ENCODE data around the gene MRPL41. TPM values are rescaled to one million over a fixed set of nuclear protein-coding genes. Genes with fewer than 3 reads are reported as not detected.
"Not testable (repeated sequence)": the region's sequence is repeated elsewhere in the genome, so short reads cannot be mapped to it uniquely, and the experiment has no call there.

Gene MRPL41
- polyA plus RNA-seq, 3 donors, result 10.6 to 16.4 (median 14.7) TPM

DNA sequence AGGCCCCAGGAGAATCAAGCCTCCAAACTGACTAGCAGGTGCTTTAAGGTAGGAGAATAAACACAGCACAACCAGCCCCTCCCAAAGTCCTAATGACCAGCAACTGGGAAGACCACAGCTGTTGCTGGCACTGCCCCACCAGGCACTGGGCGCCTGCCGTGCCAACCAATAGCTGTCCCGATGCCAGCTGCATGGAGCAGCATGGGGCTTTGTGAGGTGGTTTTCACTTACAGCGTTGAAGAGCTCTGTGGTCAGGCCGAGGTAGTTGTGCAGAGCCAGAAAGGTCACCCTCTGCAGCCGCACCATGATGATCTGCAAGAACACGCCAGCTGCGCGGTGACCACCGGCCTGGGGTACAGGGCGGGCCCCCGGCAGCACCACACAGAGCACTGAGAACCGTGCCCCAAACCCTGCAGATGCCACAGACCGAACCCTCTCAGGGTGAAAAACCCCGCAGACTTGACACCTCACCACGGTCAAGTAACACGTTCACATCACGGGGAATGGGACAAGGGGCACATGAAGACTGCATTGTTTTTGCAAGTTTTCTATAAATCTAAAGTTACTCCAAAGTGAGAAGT is 30.2 kb upstream of the MRPL41 start:
- DNase-seq (ENCODE audit: low read depth in 3 of 3, low spot score in 2 of 3), result no peak

DNA sequence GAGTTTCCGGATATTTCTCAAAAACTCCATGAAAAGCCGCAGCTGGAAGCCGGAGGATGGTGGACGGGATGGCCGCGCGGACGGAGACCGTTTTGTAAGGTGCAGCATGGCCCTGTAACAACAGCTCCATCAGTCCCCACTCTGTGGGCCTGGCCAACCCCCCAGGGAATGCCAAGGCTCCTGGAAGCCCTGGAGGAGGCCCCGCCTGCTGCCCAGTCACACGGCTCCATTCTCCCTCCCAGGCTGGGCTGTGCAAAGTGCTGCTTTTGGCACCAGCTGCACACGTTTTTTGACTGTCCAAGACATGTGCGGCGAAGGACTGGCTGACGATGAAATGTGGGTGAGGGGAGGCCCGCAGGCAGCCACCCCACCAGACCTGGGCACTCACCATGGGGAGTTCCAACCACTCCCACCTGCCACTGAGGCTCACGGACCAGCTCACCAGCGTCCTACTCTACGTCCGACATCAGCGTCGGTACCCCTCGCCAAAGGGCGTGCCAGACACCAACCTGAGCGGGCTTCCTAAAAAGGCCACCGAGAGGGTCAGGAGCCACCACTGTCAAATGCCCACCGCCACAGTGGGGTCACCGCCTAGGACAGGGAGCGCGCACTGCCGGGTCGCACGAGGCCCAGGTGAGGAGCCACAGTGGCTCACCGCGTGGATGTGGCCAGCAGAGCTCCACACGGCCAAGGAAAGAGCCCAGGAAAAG is 28.8 kb upstream of the MRPL41 start:
- DNase-seq (ENCODE audit: low read depth in 3 of 3, low spot score in 2 of 3), result no peak

DNA sequence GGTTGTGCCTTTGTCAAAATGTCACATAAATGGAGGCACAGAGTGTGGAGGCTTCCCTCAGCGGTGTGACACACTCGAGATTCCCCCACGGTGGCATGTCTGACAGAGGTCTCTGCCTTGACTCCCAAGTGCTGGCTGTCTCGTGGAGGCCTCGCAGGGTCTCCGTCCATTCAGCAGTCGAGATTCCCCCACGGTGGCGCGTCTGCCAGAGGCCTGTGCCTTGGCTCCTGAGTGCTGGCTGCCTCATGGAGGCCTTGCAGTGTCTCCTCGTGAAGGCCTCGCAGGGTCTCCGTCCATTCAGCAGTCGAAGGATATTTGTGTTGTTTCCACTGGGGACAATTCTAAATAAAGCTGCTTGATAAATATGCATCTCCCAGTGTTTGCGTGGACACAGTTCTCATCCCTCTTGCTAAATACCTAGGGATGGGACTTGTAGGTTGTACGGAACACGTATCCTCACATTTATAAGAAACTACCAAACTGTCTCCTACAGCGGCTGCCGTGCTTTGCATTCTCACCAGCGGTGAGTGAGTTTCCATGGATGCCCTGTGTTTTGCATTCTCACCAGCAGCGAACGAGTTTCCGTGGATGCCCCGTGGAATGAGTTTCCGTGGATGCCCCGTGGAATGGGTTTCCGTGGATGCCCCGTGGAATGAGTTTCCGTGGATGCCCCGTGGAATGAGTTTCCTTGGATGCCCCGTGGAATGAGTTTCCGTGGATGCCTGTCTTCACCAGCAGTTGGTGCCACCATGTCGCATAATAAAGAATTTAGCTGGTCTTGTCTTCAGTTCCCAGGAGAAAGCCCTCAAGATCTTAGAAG is 27.3 kb upstream of the MRPL41 start:
- no peak for DNase-seq (ENCODE audit: low read depth in 3 of 3, low spot score in 2 of 3)

DNA sequence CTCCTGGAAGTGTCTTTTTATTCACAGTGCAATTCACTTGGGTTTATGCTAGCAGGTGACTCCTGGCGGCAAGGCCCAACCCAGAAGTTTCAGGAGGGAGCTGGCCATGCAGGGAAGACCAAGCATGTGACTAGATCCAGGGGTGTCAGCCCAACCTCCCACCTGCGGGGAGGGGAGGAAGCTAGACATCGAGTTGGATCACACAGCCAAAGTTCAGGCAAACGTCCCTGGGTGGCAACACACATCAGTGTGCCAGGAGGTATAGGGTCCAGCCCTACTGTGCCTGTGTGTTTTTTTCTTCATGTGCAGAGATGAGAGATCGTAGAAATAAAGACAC is 26.7 kb upstream of the MRPL41 start:
- no peak for DNase-seq (ENCODE audit: low read depth in 3 of 3, low spot score in 2 of 3)

DNA sequence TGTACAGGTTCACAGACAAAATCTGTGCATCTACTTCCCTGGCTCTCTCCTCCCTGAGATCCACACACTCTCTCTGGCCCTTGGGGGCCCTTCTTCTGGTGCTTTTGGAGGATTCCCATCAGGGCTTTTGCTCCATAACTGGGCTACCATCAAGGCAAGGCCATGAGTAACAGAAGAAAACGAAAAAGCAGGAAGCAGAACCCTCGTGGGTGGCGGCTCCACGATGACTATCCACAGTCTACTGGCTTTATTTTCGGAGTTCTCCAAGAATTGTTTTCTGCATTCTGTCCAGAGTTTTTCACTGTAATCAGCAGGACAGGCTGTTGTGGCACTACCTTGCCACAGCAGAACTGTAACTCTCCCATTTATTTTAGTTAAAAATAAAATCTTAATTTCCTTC is 21.3 kb upstream of the MRPL41 start:
- no peak for DNase-seq (ENCODE audit: low read depth in 3 of 3, low spot score in 2 of 3)

DNA sequence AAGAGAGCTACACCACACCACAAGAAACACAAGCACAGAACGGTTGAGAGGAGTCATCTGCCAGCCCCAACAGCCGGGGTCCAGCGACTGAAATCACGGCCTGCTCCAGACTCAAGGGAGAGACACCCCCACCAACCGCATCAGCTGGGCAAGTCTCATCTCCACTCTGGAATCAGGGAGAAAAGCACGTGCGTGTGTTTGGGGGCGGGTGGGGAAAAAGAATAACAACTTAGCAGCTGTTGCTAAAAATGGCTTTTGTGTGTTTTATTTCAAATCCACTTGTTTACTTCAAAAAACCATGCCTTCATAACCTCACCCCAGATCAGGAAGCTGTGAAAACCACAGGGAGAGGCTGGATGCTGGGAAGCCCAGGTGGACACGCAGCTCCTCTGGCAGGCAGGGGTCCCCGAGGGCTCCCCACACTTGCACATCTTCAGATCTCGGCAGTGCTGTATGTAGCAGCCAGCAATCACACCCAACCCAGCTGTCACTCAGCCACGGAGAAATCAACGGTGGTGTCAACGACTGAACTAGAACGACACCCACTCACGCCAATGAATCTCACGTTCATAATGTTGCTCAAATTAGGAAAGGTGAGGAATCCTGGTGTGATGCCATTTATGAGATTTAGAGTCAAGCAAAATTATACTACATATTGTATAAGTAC is 20.4 kb upstream of the MRPL41 start:
- no peak for DNase-seq (ENCODE audit: low read depth in 3 of 3, low spot score in 2 of 3)

DNA sequence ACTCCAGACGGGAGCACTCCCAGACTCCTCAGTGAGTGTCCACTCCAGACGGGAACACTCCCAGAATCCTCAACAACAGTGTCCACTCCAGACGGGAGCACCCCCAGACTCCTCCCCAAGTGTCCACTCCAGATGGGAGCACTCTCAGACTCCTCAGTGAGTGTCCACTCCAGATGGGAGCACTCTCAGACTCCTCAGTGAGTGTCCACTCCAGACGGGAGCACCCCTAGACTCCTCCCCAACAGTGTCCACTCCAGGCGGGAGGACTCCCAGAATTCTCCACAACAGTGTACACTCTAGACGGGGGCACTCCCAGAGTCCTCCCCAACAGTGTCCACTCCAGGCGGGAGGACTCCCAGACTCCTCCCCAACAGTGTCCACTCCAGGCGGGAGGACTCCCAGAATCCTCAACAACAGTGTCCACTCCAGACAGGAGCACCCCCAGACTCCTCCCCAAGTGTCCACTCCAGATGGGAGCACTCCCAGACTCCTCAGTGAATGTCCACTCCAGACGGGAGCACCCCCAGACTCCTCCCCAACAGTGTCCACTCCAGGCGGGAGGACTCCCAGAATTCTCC is 18.7 kb upstream of the MRPL41 start:
- DNase-seq (ENCODE audit: low read depth in 3 of 3, low spot score in 2 of 3), result not testable (repeated sequence)

DNA sequence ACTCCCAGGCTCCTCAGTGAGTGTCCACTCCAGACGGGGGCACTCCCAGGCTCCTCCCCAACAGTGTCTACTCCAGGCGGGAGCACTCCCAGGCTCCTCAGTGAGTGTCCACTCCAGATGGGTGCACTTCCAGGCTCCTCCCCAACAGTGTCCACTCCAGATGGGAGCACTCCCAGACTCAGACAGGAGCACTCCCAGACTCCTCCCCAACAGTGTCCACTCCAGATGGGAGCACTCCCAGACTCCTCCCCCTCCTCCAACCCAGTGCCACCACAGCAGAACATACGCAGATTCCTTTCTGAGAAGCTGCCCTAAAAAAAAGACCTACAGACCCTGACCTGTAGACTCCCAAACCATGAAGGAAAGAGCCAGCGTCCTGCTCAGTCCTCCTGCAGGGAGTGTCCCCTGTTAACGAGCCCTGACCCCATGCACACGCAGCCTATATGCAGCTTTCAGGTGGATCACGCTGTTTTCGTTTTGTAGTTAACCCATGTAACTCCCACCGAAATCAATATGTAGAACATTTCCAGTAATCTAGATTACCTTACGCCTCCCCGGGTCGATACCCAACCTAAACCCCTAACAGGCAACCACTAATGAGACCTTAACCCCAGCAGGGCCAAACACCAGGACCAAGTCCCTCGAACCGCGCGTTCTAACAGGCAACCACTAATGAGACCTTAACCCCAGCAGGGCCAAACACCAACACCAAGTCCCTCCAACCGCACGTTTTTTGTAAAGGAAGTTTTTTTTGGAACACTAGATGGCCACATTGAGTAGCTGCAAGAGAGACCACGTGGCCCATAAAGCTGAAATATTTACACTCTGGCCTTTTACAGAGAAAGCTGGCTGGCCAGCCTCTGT is 17.2 kb upstream of the MRPL41 start:
- DNase-seq (ENCODE audit: low read depth in 3 of 3, low spot score in 2 of 3), result peak in 2 of 3 donors; percentile 38 to 61

DNA sequence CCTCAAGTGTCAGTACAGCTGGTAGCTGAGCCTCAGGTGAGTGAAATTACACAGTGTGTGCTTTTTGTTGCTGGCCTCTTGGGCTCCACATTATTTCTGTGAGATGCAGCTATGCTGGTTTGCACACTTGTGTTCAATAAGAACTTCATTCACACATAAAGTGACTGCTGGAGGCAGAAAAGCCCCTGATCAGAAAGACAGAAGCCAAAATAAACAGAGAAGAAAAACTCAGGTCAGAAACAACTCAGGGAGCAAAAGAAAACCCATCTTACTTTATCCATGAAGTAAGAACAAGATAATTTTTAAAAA is 16.6 kb upstream of the MRPL41 start:
- DNase-seq (ENCODE audit: low read depth in 3 of 3, low spot score in 2 of 3), result no peak

DNA sequence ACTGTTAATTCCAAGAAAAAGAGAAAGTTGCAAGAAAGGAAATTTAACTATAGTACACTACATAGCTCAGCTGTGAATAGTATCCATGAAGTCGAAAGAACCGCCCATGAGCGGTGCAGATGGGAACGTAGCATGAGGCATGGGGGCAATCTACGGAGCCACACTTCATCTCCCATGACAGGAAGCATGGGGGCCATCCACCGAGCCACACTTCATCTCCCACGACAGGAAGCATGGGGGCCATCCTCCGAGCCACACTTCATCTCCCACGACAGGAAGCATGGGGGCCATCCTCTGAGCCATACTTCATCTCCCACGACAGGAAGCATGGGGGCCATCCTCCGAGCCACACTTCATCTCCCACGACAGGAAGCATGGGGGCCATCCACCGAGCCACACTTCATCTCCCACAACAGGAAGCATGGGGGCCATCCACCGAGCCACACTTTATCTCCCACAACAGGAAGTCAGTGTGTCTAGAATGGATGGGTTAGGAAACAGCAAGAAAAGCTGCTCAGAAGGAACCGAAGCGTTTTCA is 15.0 kb upstream of the MRPL41 start:
- not testable (repeated sequence) for DNase-seq (ENCODE audit: low read depth in 3 of 3, low spot score in 2 of 3)

DNA sequence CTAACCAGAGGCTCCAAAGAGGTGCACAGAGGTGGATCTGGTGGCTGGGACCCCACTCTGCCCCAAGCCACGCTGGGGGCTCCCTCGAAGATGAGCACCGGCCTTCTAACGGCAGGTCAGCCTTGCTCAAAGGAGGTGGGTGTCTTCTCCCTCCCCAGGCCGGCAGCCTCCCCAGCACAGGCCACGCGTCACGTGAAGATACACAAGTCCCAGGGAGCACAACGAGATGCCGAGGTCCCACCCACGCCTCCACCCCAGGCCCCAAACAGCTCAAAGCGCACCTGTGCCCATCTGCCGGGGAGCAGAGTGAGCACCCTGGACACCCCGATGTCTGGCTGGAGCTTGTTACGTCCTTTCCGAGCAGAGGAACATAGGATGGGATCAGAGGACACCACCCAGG is 13.6 kb upstream of the MRPL41 start:
- no peak for DNase-seq (ENCODE audit: low read depth in 3 of 3, low spot score in 2 of 3)

DNA sequence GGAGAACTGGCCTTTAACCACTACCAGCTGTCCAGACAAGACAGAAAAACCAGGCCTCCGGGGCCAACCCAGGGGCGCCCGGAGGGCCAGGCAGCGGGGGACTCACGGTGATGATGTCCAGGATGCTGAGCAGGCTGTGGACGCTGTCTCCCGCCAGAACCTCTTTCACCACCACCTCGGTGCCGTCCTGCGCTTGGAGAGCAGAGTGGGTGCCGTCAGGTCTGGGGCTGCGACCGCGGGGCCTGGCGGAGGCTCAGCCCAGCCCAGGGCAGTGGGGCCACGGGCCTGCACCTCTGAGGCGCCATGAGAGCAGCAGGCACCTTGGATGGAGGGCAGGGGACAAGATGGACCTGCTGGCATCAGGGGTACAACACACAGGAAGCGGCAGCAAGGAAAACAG is 11.1 kb upstream of the MRPL41 start:
- no peak for DNase-seq (ENCODE audit: low read depth in 3 of 3, low spot score in 2 of 3)

DNA sequence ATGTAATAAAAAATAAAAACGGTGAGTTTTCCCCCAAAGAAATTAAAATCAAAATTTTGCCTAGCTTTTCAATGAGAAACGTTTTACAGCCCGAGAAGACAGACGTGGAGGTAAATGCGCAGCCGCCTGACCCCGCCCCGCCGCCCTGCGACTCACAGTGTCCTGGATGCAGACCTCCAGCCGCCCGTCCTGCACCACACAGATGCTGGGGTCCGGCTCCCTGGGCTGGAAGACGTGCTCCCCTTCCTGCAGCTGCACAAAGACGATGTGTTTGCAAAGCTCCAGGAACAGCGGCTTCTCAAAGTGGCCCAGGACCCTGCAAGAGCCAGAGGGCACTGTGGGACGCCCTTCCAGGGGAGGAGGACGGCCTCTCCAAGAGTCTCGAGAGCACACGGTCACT is 9.2 kb upstream of the MRPL41 start:
- DNase-seq (ENCODE audit: low read depth in 3 of 3, low spot score in 2 of 3), result no peak

DNA sequence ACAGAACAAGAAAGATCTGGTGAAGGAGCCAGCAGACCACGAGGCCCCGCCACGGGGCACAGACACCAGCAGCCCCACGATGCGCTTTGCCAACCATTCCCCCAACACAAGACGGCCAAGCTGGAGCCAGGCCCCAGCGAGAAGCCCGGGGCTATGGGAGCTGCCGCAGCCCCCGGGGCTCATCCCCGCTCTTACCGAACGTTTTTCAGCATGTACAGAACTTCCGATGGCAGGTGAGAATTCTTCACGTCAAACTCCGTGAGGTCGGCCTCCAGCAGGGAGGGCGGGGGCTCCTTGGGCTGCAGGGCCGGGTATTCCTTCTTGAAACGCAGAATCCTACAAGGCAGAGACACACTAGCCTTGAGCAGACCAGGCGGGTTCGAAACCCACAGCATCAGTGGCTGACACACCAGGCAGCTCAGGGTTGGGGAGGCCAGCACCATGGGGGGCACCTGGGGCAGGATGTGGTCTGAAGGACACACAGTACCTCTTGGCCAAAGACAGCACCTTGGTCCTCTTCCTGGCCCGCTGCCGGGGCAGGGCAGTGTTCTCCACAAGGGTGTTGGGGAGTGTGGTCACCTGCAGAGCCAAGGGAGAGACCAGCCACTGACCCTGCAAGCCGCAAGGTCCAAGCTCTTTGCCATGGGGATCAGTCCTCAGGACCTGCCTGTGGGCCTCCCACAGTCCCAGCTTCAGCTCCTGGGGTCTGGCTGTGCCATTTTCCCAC is 8.3 kb upstream of the MRPL41 start:
- DNase-seq (ENCODE audit: low read depth in 3 of 3, low spot score in 2 of 3), result no peak

DNA sequence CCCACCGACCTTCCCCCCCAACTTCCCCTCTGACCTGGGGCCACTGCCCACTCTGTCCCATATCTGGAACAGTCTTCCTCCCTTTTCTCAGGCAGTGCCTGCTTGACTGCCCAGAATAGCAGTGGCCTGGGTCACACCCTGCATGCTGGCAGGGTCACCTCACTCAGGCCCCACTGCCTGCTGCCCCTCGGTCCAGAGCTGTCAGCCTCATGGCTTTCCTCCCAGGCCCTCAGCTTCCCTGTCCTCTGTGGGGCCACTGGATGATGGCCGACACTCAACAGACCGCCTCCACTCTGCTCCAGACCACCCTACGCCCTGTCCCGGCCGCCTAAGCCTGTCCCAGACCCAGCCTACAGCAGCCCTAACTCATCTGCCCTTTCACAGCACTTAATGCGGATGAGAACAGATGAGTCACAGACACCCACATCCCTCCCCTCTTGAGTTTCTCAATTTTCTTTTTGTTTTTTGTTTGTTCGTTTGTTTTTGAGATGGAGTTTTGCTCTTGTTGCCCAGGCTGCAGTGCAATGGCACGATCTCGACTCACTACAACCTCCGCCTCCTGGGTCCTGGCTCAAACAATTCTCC is 7.4 kb upstream of the MRPL41 start:
- no peak for DNase-seq (ENCODE audit: low read depth in 3 of 3, low spot score in 2 of 3)

DNA sequence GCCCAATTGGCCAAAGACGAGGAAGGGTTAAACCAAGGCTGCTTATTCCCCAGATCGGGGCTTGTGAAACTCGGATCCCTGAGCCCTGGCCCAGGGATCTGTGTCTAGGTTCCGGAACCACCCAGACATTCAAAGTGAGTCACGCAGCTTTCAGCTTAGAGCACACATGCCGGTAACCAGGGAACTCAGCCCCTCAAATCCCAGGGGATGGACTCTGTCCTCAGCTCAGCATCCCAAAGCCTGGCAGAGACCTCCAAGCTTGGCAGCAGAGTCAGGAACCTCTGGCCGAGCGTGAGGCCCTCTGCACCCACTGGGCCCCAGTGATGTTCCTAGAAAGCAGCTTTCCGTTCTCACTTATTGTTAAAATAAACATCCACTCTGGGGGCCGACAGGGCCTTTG is 6.6 kb upstream of the MRPL41 start:
- no peak for DNase-seq (ENCODE audit: low read depth in 3 of 3, low spot score in 2 of 3)

DNA sequence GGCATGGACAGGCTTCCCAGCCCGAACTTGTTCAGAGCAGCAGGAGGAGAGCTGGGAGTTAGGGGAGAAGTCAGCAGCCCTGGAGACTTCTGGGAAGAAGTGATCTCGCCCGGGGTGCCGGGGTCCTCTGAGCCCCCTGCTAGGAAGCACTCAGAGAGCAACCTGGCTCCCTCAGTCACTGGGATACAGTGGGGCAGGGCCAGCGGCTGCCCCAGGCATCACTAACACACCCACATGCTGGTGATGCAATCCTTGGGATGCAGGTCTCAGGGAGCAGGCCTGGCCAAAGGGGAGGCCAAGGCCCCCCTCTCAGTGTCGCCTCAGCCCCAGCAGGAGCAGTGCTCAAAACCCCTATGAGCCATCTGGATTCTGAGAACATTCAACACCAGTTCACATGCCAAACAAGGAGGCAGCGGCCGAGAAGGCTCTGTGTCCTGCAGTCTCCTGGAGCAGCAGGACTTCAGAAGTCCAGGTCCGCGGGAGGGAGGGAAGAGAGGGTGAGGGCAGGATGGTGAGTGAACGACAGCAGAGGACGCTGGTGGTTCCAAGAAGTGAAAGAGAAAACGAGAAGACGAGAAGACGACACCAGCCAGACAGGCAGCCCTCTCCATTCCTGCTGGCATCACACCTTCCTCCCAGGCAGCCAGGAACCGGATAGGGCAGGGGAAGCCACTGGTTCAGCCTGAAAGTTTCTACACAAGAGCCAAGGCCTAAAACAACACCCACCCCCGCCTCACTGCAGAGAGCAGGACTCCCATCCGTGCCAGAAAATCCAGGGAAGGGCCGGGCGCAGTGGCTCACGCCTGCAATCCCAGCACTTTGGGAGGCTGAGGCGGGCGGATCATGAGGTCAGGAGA is 3.8 kb upstream of the MRPL41 start:
- no peak for DNase-seq (ENCODE audit: low read depth in 3 of 3, low spot score in 2 of 3)

DNA sequence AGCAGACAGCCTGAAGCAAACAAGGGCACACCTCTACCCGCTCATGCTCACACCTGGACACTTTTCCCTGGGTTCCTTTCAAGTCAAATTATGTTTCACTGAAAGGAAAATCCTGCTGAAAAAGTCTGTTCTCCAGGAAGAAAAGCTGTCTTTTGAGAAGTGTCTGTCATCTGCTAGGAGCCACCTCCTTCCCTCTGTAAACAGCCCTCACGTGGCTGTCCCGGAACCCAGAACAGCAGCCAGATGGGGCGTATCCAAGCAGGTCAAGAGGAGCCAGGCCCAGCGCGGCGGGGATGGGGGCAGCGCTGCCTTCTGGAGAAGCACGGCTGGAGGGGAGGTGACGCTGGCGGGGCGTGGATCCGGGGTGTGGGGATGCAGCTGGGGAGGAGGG is 1.5 kb upstream of the MRPL41 start, which contains the start of gene PNPLA7:
Gene PNPLA7, minus strand, starts transcription at position 172 of the 391 bp plus-strand sequence. CDS start 205 bp downstream, outside the sequence.
- DNase-seq (ENCODE audit: low read depth in 3 of 3, low spot score in 2 of 3), result peak in 2 of 3 donors; percentile 40 to 74

Data from right renal cortex interstitium (tissue), 3 donors.